ENCODE results near the gene LGALS12.
A peak's percentile ranks its signal among the peaks of the same experiment; 100 is the strongest.
"Not testable (repeated sequence)": the region's sequence is repeated elsewhere in the genome, so short reads cannot be mapped to it uniquely, and the experiment has no call there.

LGALS12 gene

GRCh38 chr11:63534076-63534475 is 28.2 kb downstream of the LGALS12 start:
- DNase-seq = no peak

- DNase-seq = no peak
Observed at GRCh38 chr11:63534895-63535461, 29.1 kb downstream of the LGALS12 start.

GRCh38 chr11:63535734-63536133 is 29.9 kb downstream of the LGALS12 start:
- no peak for DNase-seq

- peak; percentile 44 to 60 for DNase-seq
Observed at GRCh38 chr11:63536669-63537292, 30.9 kb downstream of the LGALS12 start, which contains the start of gene PLAAT4. Gene PLAAT4 (plus strand): TSS chr11:63536808. CDS start chr11:63536869, 61 bp downstream.

- DNase-seq = no peak
Observed at GRCh38 chr11:63537293-63538101, 31.6 kb downstream of the LGALS12 start.

GRCh38 chr11:63542506-63542905 is 36.6 kb downstream of the LGALS12 start:
- not testable (repeated sequence) for DNase-seq

- no peak for DNase-seq
Observed at GRCh38 chr11:63543711-63544110, 37.8 kb downstream of the LGALS12 start.

GRCh38 chr11:63547061-63547460 is 41.2 kb downstream of the LGALS12 start:
- no peak for DNase-seq

- no peak for DNase-seq
Observed at GRCh38 chr11:63548178-63548577, 42.3 kb downstream of the LGALS12 start.

- no peak for DNase-seq
Observed at GRCh38 chr11:63549411-63549810, 43.5 kb downstream of the LGALS12 start.

- DNase-seq = not testable (repeated sequence)
Observed at GRCh38 chr11:63550156-63550700, 44.3 kb downstream of the LGALS12 start.

- DNase-seq = no peak
Observed at GRCh38 chr11:63551091-63551888, 45.4 kb downstream of the LGALS12 start.

GRCh38 chr11:63551889-63552266 is 46.0 kb downstream of the LGALS12 start:
- no peak for DNase-seq

- no peak for DNase-seq
Observed at GRCh38 chr11:63552921-63553320, 47.0 kb downstream of the LGALS12 start.

- no peak for DNase-seq
Observed at GRCh38 chr11:63553759-63554158, 47.9 kb downstream of the LGALS12 start.

- no peak for DNase-seq
Observed at GRCh38 chr11:63554877-63555223, 49.0 kb downstream of the LGALS12 start.

- no peak for DNase-seq
Observed at GRCh38 chr11:63556404-63557013, 50.6 kb downstream of the LGALS12 start.

- no peak for DNase-seq
Observed at GRCh38 chr11:63557570-63557969, 51.7 kb downstream of the LGALS12 start.

- DNase-seq = no peak
Observed at GRCh38 chr11:63558459-63559157, 52.7 kb downstream of the LGALS12 start.

- DNase-seq = no peak
Observed at GRCh38 chr11:63560506-63561180, 54.8 kb downstream of the LGALS12 start.
